T-helper 2 cell treated with Interferon-gamma antibody and Interleukin-4, amounts not matched to agents 5 μg/mL and 100 μg/mL, for 36 hours (primary cell): ENCODE measurements around the gene SUPT3H.
"Not testable (repeated sequence)": the region's sequence is repeated elsewhere in the genome, so short reads cannot be mapped to it uniquely, and the experiment has no call there.

Source experiments
- DNase-seq: peaks from one replicate; pipeline ENCODE4 v3.0.0; 2021; ENCODE audit warnings: low spot score
- H3K27ac Mint-ChIP-seq: one replicate; pipeline ENCODE4 v1.8.0; 2021; ENCODE audit warnings: mild to moderate bottlenecking, mixed read lengths
- H3K27me3 Mint-ChIP-seq: one replicate; pipeline ENCODE4 v1.8.0; 2021; ENCODE audit warnings: low read depth, mixed read lengths
- H3K36me3 Mint-ChIP-seq: one replicate; pipeline ENCODE4 v1.8.0; 2021; ENCODE audit warnings: low read depth, mixed read lengths
- H3K4me1 Mint-ChIP-seq: one replicate; pipeline ENCODE4 v1.8.0; 2021; ENCODE audit warnings: low read depth, mixed read lengths
- H3K4me3 Mint-ChIP-seq: one replicate; pipeline ENCODE4 v1.8.0; 2022; ENCODE audit warnings: mild to moderate bottlenecking, moderate library complexity, mixed read lengths
- H3K9me3 Mint-ChIP-seq: one replicate; pipeline ENCODE4 v1.8.0; 2021; ENCODE audit warnings: mixed read lengths

Gene SUPT3H

GRCh38 chr6:45074439-45074838 is 303.3 kb downstream of the SUPT3H start:
- Mint-ChIP-seq H3K9me3 (peaks cover 24% of the 10 kb centered on the region), H3K27ac (no peak overlapping the region), H3K36me3 (peaks cover 16% of the 10 kb centered on the region), H3K4me3 (no peak overlapping the region), H3K4me1 (peaks cover 14% of the 10 kb centered on the region), H3K27me3 (no peaks in the 10 kb centered on the region)
- DNase-seq, result no peak

GRCh38 chr6:45073771-45074170 is 304.0 kb downstream of the SUPT3H start:
- H3K4me3 Mint-ChIP-seq, result no peak overlapping the region
- no peak for DNase-seq
- H3K4me1 Mint-ChIP-seq, result peaks cover 14% of the 10 kb centered on the region
- H3K27ac Mint-ChIP-seq, result no peak overlapping the region
- H3K36me3 Mint-ChIP-seq, result peaks cover 19% of the 10 kb centered on the region
- H3K27me3 Mint-ChIP-seq, result no peaks in the 10 kb centered on the region
- peaks cover 24% of the 10 kb centered on the region for H3K9me3 Mint-ChIP-seq

- Mint-ChIP-seq H3K9me3 (peaks cover 13% of the 10 kb centered on the region), H3K36me3 (peaks cover 10% of the 10 kb centered on the region), H3K4me3 (no peak overlapping the region), H3K27ac (no peak overlapping the region), H3K27me3 (no peaks in the 10 kb centered on the region), H3K4me1 (peaks cover 14% of the 10 kb centered on the region)
- no peak for DNase-seq
These were observed 305.1 kb downstream of the SUPT3H start for GRCh38 chr6:45072673-45073072.

GRCh38 chr6:45072016-45072415 is 305.7 kb downstream of the SUPT3H start:
- no peak overlapping the region for H3K4me3 Mint-ChIP-seq
- H3K27me3 Mint-ChIP-seq, result no peaks in the 10 kb centered on the region
- DNase-seq, result no peak
- peaks cover 8% of the 10 kb centered on the region for H3K36me3 Mint-ChIP-seq
- no peak overlapping the region for H3K27ac Mint-ChIP-seq
- peaks cover 14% of the 10 kb centered on the region for H3K4me1 Mint-ChIP-seq
- peaks cover 10% of the 10 kb centered on the region for H3K9me3 Mint-ChIP-seq

GRCh38 chr6:45069091-45069490 is 308.6 kb downstream of the SUPT3H start:
- DNase-seq, result no peak
- no peak overlapping the region for H3K4me3 Mint-ChIP-seq
- H3K27me3 Mint-ChIP-seq, result no peaks in the 10 kb centered on the region
- H3K9me3 Mint-ChIP-seq, result peaks cover 6% of the 10 kb centered on the region
- H3K36me3 Mint-ChIP-seq, result peaks cover 6% of the 10 kb centered on the region
- H3K27ac Mint-ChIP-seq, result no peak overlapping the region
- H3K4me1 Mint-ChIP-seq, result peaks cover 10% of the 10 kb centered on the region

GRCh38 chr6:45067446-45067845 is 310.3 kb downstream of the SUPT3H start:
- not testable (repeated sequence) for H3K27me3 Mint-ChIP-seq, H3K9me3 Mint-ChIP-seq, H3K27ac Mint-ChIP-seq, DNase-seq, H3K4me3 Mint-ChIP-seq, H3K4me1 Mint-ChIP-seq, H3K36me3 Mint-ChIP-seq

- peaks cover 22% of the 10 kb centered on the region for H3K9me3 Mint-ChIP-seq
- H3K4me3 Mint-ChIP-seq, DNase-seq, H3K27me3 Mint-ChIP-seq, H3K4me1 Mint-ChIP-seq, H3K27ac Mint-ChIP-seq: not testable (repeated sequence)
- H3K36me3 Mint-ChIP-seq, result peaks cover 12% of the 10 kb centered on the region
These were observed 315.1 kb downstream of the SUPT3H start for GRCh38 chr6:45062659-45063058.

GRCh38 chr6:45057711-45058110 is 320.0 kb downstream of the SUPT3H start:
- Mint-ChIP-seq H3K27me3 (no peaks in the 10 kb centered on the region), H3K27ac (no peak overlapping the region), H3K4me3 (no peak overlapping the region), H3K9me3 (peaks cover 22% of the 10 kb centered on the region), H3K4me1 (peaks cover 20% of the 10 kb centered on the region), H3K36me3 (peaks cover 14% of the 10 kb centered on the region)
- no peak for DNase-seq

GRCh38 chr6:45054610-45055009 is 323.1 kb downstream of the SUPT3H start:
- Mint-ChIP-seq H3K36me3 (peaks cover 7% of the 10 kb centered on the region), H3K4me1 (peaks cover 29% of the 10 kb centered on the region)
- no peak for DNase-seq

GRCh38 chr6:45052325-45052724 is 325.4 kb downstream of the SUPT3H start:
- no peak for DNase-seq
- peaks cover 44% of the 10 kb centered on the region for H3K4me1 Mint-ChIP-seq
- H3K4me3 Mint-ChIP-seq, result no peak overlapping the region
- H3K36me3 Mint-ChIP-seq, result peaks cover 5% of the 10 kb centered on the region
- no peaks in the 10 kb centered on the region for H3K27me3 Mint-ChIP-seq
- H3K9me3 Mint-ChIP-seq, result peaks cover 13% of the 10 kb centered on the region
- no peak overlapping the region for H3K27ac Mint-ChIP-seq

More at GRCh38 chr6:45054610-45055009, 323.1 kb downstream of the SUPT3H start:
- Mint-ChIP-seq H3K4me3 (no peak overlapping the region), H3K9me3 (peaks cover 4% of the 10 kb centered on the region), H3K27me3 (no peaks in the 10 kb centered on the region), H3K27ac (no peak overlapping the region)

- peaks cover 13% of the 10 kb centered on the region for H3K9me3 Mint-ChIP-seq
- DNase-seq, result no peak
- peaks cover 6% of the 10 kb centered on the region for H3K36me3 Mint-ChIP-seq
- peak overlapping the region; percentile 2 for H3K27ac Mint-ChIP-seq
- no peaks in the 10 kb centered on the region for H3K27me3 Mint-ChIP-seq
- peaks cover 45% of the 10 kb centered on the region for H3K4me1 Mint-ChIP-seq
- no peak overlapping the region for H3K4me3 Mint-ChIP-seq
These were observed 328.4 kb downstream of the SUPT3H start for GRCh38 chr6:45049188-45049843.

- Mint-ChIP-seq H3K27ac (no peak overlapping the region), H3K4me1 (peaks cover 42% of the 10 kb centered on the region)
- no peak for DNase-seq
These were observed 330.2 kb downstream of the SUPT3H start for GRCh38 chr6:45047573-45047972.

GRCh38 chr6:45045253-45045601 is 332.5 kb downstream of the SUPT3H start:
- peaks cover 6% of the 10 kb centered on the region for H3K36me3 Mint-ChIP-seq
- DNase-seq, result no peak
- H3K9me3 Mint-ChIP-seq, result peaks cover 13% of the 10 kb centered on the region
- H3K27me3 Mint-ChIP-seq, result no peaks in the 10 kb centered on the region
- no peak overlapping the region for H3K4me3 Mint-ChIP-seq
- no peak overlapping the region for H3K27ac Mint-ChIP-seq
- H3K4me1 Mint-ChIP-seq, result peaks cover 42% of the 10 kb centered on the region

More at GRCh38 chr6:45047573-45047972, 330.2 kb downstream of the SUPT3H start:
- H3K9me3 Mint-ChIP-seq, result peaks cover 13% of the 10 kb centered on the region
- H3K4me3 Mint-ChIP-seq, result no peak overlapping the region
- peaks cover 6% of the 10 kb centered on the region for H3K36me3 Mint-ChIP-seq
- no peaks in the 10 kb centered on the region for H3K27me3 Mint-ChIP-seq

GRCh38 chr6:45044510-45045252 is 333.1 kb downstream of the SUPT3H start:
- no peak overlapping the region for H3K27ac Mint-ChIP-seq
- peaks cover 13% of the 10 kb centered on the region for H3K9me3 Mint-ChIP-seq
- no peak overlapping the region for H3K4me3 Mint-ChIP-seq
- peaks cover 6% of the 10 kb centered on the region for H3K36me3 Mint-ChIP-seq
- no peak for DNase-seq
- H3K4me1 Mint-ChIP-seq, result peaks cover 37% of the 10 kb centered on the region
- H3K27me3 Mint-ChIP-seq, result no peaks in the 10 kb centered on the region
